Brain microvascular endothelial cell (primary cell): ENCODE results near the gene PRSS33.

Experiments used
- DNase-seq: peaks from one replicate; pipeline ENCODE4 v3.0.0-alpha.2; 2020
- H3K27ac ChIP-seq: fragments of 250-450 bp; sonication (Bioruptor Pico); 2 replicates; pipeline ENCODE4 v1.5.1; 2020; ENCODE audit warnings: mild to moderate bottlenecking, moderate library complexity
- H3K27me3 ChIP-seq: fragments of 250-450 bp; sonication (Bioruptor Pico); replicated peaks from 2 replicates; pipeline ENCODE4 v1.5.1; 2020; ENCODE audit warnings: mild to moderate bottlenecking
- H3K36me3 ChIP-seq: fragments of 250-450 bp; sonication (Bioruptor Pico); replicated peaks from 2 replicates; pipeline ENCODE4 v1.5.1; 2020; ENCODE audit warnings: mild to moderate bottlenecking
- H3K4me3 ChIP-seq: 2 replicates; pipeline ENCODE4 v1.5.1; 2011; ENCODE audit warnings: low read depth, mild to moderate bottlenecking, control low read depth, low read length, moderate library complexity
- CTCF ChIP-seq: IDR thresholded peaks from 2 replicates; pipeline ENCODE4 v1.5.1; 2011; ENCODE audit warnings: low read depth, mild to moderate bottlenecking, moderate library complexity, low read length, control low read depth, inconsistent platforms; ENCODE audit errors: missing control alignments
- in situ Hi-C: cut with HindIII; loops from 2 replicates; pipeline ENCODE4 v1.10.0; 2017; ENCODE audit warnings: low sequenced_read_pairs, low pct_ligation_motif_present

PRSS33 gene

GRCh38 chr16:2824626-2825025, 37.3 kb upstream of the PRSS33 start:
- in situ Hi-C loops: no loop called here
- Histone ChIP-seq H3K36me3 (no peaks in the 10 kb centered on the region), H3K27ac (no peak overlapping the region), H3K4me3 (no peak overlapping the region), H3K27me3 (no peaks in the 10 kb centered on the region)
- TF ChIP-seq CTCF: no peak
- no peak for DNase-seq

- in situ Hi-C loops: no loop called here
- TF ChIP-seq CTCF: no peak
These were observed 35.1 kb upstream of the PRSS33 start for GRCh38 chr16:2822496-2822895.

GRCh38 chr16:2822158-2822495, 34.8 kb upstream of the PRSS33 start:
- Histone ChIP-seq H3K4me3 (no peak overlapping the region), H3K27ac (no peak overlapping the region), H3K27me3 (no peaks in the 10 kb centered on the region), H3K36me3 (no peaks in the 10 kb centered on the region)
- in situ Hi-C loops: no loop called here
- DNase-seq: no peak
- no peak for TF ChIP-seq CTCF

More at GRCh38 chr16:2822496-2822895, 35.1 kb upstream of the PRSS33 start:
- Histone ChIP-seq H3K36me3 (no peaks in the 10 kb centered on the region), H3K27ac (no peak overlapping the region), H3K4me3 (no peak overlapping the region), H3K27me3 (no peaks in the 10 kb centered on the region)
- no peak for DNase-seq

- no peak for TF ChIP-seq CTCF
- DNase-seq: no peak
- H3K4me3 ChIP-seq: no peak overlapping the region
- in situ Hi-C loops: no loop called here
- H3K27ac ChIP-seq: no peak overlapping the region
- no peaks in the 10 kb centered on the region for H3K36me3 ChIP-seq
- no peaks in the 10 kb centered on the region for H3K27me3 ChIP-seq
These were observed 34.3 kb upstream of the PRSS33 start for GRCh38 chr16:2821487-2822157.

GRCh38 chr16:2820836-2821486, 33.6 kb upstream of the PRSS33 start:
- no peak for TF ChIP-seq CTCF
- no peak overlapping the region for H3K4me3 ChIP-seq
- no peak for DNase-seq
- H3K27ac ChIP-seq: no peak overlapping the region
- no peaks in the 10 kb centered on the region for H3K36me3 ChIP-seq
- in situ Hi-C loops: no loop called here
- H3K27me3 ChIP-seq: no peaks in the 10 kb centered on the region
